DMS153 treated with DMSO at 0.1 percent for 48 hours (cell line): Measurements from ENCODE around the gene BCO2.

Source experiments
- DNase-seq: peaks from one replicate; lab custom pipeline; 2025; ENCODE audit not compliant: unreplicated experiment; lab: John Stamatoyannopoulos, UW

The BCO2 gene

GRCh38 chr11:112213753-112214152 is 38.4 kb downstream of the BCO2 start:
- DNase-seq = no peak

DNA sequence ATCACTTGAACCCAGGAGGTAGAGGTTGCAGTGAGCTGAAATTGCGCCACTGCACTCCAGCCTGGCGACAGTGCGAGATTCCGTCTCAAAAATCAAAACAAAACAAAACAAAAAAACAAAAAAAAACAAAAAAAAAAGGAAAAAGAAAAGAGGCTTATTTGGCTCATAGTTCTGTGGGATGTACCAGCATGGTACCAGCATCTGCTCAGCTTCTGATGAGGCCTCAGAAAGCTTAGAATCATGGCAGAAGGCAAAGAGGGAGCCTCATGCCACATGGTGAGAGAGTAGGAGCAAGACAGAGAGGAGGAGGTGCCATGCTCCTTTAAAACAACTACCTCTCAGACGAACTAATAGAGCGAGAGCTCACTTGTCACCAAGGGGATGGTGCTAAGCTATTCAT is 40.3 kb downstream of the BCO2 start:
- DNase-seq = no peak

- no peak for DNase-seq
Observed at GRCh38 chr11:112216561-112217105, 41.3 kb downstream of the BCO2 start.

DNA sequence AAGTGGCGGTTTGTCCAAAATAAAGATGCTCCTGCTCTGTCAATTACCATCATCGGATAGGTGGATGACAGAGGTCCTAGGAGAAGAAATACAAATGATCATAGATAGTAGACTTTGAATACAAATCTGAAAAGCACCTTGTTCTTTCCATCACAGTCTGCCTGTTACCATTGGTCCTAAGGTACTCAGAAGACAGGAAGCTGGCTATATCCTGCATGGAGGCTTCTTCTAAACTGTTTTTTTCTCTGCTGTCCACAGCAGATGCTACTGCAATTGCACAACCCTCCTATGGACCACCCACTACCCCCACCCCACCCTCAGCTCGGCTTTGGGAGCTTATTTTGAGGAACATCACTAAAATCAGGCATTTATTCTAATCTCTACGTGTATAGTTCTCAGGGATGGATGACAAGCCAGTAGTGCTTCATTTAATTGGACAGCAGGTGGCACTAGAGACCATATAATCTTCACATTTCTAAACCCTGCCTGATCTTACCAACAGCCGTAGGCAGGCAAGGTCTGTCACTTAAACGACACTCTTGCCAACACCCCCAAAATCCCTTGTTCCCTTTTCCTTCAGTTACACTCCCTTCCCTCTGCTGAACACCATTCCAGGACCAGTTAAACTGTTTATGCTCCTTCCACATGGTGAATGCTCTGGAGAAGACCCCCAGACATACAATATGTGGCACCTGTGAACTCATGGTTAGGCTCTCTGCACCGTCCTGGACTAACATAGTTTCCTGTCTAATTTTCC is 44.3 kb downstream of the BCO2 start:
- DNase-seq = peak; percentile 61

- DNase-seq = no peak
Observed at GRCh38 chr11:112221274-112221835, 46.0 kb downstream of the BCO2 start.

GRCh38 chr11:112222303-112222702 is 47.0 kb downstream of the BCO2 start:
- DNase-seq = no peak

DNA sequence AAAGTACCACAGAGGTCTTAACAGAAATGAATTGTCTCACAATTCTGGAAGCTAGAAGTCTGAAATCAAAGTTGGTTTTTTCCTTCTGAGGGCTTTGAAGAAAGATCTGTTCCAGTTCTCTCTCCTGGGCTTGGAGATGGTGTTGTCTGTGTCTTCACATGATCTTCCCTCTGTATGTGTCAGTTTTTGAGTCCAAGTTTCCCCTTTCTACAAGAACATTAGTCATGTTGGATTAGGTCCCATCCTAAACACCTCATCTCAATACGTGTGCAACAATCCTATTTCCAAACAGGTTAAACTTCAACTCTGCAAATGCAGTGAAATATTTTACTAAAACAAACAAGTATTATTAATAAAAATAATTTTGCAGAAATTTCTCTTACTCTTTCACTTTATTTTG is 47.8 kb downstream of the BCO2 start:
- DNase-seq = no peak

DNA sequence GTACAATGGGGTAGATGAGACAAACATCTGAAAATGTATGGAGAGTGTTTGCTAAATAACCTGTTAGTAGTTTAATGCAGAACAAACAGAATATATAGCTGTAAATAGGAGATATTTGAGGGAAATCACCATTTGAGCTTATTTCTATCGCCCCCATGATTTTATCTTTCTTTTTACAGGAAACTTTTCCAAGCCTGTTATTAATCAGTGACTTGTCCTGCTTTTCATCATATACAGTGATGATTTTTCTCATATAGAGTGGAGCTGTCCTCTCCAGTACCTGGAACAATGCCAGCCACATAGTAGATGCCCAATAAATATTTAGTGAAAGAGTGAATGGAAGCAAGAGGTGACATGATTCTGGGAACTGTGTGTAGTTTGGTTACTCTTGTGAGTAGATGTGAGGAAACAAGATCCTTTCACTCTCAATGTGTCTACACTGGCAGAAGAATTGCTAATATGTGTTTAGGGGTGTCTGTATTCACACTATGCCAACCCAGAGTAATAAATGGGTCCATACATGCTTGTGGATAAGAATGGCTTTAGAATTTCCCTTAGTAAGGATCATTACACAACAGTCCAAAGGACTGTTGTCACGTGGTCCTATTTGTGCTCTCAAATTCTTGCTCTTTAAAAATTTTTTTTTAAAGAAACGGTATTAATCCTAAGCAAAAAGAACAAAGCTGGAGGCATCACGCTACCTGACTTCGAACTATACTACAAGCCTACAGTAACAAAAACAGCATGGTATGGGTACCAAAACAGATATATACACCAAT is 48.6 kb downstream of the BCO2 start:
- no peak for DNase-seq

GRCh38 chr11:112225753-112226061 is 50.4 kb downstream of the BCO2 start:
- DNase-seq = no peak

- DNase-seq = peak; percentile 47
Observed at GRCh38 chr11:112226062-112226830, 50.9 kb downstream of the BCO2 start, which contains the start of gene PTS. PTS (plus strand) TSS chr11:112226428; CDS start chr11:112226444, 16 bp downstream.

DNA sequence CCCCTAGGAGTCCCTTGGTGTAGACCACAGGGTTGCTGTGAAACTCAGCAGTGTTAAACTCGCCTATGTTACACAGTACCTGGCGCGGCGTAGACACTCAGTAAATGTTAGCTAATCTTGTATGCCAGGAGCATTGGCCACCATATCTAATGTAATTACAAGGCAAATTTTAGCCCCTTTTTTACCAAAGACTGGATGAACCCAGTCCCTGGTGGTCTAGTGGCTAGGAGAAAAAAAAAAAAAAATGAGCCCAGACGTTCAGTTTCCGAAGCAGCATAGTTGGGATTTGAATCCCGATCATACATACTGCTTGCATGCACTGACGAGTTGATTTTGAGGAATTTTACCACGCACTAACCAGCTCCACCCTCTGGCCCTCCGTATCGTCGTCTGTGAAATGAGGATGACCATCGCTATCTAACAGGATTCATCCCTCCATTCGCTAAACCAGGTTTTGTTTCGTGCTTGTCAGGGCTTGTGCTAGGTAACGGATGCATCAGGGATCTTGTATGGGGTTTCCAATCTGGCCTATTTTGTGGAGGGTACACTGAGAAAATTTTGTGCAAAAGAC is 51.6 kb downstream of the BCO2 start:
- no peak for DNase-seq

GRCh38 chr11:112227471-112227870 is 52.2 kb downstream of the BCO2 start:
- no peak for DNase-seq

DNA sequence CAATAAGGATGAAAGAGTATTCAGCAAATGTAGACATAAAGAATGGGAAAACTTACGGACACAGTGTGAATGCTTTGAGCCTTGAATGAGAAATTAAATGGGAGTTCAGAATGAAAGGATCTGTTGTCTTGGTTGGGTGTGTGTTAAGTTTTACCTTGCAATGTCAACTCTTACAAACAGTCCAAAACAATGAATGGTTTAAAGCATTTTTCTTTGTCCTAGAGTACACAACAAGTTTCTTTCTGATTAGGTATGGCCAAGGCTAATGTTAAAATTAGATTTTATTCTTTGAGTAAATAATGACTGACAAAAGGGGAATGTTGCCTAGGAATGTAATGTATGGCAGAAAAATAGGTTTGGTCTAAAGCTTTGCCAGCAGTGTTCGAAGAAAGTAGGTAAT is 53.4 kb downstream of the BCO2 start:
- no peak for DNase-seq

- no peak for DNase-seq
Observed at GRCh38 chr11:112229159-112229558, 53.8 kb downstream of the BCO2 start.

DNA sequence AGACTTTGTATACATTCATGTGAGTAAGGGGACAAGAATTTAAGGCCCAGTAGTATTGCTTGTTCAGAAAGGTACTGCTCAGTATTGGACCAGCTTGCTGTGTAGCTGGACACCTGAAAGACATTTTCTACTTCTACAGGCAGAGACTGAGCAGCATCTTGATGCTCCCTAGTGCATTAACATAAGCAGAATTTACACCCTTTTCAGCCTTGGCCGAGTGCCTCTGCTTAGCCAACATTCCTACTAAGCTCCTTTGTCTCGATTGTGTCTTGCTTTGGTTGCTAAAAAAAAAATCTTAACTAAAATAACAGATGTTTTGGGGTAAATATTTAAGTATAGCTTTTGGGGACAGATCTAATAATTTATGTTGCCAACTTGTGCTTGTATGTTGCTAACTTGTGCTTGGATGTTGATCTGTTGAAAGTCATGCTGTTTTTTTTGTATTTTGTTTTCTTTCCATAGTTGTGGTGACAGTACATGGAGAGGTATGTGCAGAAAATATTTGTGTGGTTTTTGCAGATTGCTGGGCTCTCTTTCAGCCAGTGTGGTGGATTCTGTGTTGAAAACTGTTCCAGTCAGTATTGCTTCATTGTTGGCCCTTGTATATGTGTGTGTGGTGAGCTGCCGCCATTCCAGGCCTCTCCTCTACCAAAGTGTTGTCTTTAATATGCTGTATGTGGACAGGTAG is 54.6 kb downstream of the BCO2 start:
- DNase-seq = no peak

DNA sequence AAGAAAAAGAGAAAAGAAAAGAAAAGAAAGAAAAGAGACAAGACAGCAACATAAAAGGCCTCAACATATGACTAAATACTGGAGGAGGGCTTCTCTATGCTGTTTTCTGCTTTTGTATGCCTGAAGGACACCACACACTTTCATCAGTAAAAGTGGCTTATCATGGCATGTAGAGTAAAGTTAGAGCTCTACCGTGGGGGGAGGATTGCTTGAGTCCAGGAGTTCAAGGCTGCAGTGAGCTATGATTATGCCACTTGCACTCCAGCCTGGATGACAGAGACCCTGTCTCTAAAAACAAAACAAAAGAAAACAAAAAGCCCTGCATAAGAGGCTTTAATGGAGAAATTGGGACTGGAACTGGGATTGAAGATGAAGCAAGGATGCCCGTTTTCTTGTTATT is 56.6 kb downstream of the BCO2 start:
- no peak for DNase-seq

- no peak for DNase-seq
Observed at GRCh38 chr11:112235750-112236390, 60.6 kb downstream of the BCO2 start.

DNA sequence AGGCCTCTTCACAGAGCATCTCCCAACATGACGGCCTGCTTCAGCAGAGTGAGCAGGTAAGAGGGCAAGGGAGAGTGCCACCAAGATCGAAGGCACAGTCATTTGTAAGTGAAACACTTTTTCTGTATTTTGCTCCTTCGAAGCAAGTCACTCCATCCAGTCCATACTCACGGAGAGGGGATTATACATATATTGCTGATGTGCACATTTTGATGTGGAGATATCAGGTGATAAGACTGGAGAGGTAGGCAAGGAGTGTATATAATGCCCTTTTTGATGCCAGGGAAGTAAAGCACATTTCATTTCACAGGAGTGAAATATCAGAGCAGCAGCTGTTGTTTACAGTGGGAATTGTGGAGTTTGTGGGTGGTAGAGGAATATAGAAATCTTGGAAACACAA is 62.1 kb downstream of the BCO2 start:
- DNase-seq = no peak

DNA sequence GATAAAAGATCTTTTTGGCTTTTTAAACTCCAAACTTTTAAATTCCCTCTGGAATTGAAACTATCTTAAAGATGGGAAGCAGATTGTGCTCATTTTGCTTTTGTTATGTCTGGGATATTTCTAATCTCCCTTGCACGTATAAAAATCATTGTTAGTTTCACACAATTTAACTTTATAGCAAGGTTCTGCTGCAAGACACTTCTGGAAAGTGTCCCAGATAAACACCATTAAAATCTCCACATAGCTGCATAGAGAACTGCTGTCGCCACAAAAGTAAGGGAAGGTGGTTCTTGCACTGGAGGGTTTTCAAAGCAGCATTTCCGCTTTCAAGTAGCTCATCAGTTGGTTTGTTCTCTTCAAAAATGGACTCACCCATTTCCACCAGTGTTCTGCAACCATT is 62.7 kb downstream of the BCO2 start:
- DNase-seq = no peak

GRCh38 chr11:112241486-112241885 is 66.2 kb downstream of the BCO2 start:
- no peak for DNase-seq
